Vein endothelial cell (primary cell): ENCODE measurements around the gene ZNF606. TPM values are rescaled to one million over a fixed set of nuclear protein-coding genes. Genes with fewer than 3 reads are reported as not detected.

ENCODE experiments used
- total RNA-seq: library from RNA; depleted of rRNA; stranded (reverse); fragments of >200 nt; gene quantifications from 2 replicates; pipeline ENCODE4 v1.2.3, GENCODE V29; 2012

Gene ZNF606
- total RNA-seq, result 16.7 and 21.3 TPM in 2 replicates

DNA sequence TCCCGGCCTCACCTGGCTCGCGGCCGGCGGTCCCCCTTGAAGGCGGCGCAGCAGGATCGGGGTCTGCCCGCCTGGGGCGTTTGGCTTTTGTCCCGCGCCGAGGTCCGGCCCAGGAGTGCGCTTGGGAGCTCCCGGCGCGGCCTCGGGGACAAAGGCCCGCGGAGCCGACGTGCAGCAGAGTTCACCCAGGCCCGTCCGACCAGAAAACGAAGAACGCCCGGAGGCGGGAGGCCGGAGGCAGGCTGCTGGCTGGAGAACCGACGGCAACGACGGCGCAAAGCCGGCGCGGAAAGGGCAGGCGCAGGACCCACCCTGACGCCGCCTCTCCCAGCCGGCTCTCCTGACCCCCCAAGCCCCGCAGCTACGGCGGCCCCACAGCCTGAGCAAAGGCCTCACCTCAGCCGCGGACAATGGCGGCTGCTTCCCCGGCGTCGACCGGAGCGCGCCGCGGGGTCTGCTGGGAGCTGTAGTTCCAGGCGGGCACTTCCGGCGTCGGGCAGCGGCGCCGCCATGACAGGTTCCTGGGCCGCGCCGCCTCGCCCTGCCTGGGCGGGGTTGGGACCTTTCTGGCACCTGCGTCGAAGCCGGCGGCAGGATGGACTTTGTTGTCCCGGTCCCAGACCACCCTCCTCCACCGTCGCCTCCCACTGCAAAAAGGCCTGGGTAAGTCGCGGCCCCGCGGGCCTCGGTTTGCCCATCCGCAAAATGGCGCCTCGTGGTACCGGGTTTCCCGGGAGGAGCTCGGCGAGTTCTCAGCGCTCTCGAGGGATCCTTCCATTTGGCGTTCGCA, at the start of gene ZNF606:
TSS of gene ZNF606 (minus strand) at position 437 of the 790 bp plus-strand sequence. CDS start 1,501 bp downstream, outside the sequence.

DNA sequence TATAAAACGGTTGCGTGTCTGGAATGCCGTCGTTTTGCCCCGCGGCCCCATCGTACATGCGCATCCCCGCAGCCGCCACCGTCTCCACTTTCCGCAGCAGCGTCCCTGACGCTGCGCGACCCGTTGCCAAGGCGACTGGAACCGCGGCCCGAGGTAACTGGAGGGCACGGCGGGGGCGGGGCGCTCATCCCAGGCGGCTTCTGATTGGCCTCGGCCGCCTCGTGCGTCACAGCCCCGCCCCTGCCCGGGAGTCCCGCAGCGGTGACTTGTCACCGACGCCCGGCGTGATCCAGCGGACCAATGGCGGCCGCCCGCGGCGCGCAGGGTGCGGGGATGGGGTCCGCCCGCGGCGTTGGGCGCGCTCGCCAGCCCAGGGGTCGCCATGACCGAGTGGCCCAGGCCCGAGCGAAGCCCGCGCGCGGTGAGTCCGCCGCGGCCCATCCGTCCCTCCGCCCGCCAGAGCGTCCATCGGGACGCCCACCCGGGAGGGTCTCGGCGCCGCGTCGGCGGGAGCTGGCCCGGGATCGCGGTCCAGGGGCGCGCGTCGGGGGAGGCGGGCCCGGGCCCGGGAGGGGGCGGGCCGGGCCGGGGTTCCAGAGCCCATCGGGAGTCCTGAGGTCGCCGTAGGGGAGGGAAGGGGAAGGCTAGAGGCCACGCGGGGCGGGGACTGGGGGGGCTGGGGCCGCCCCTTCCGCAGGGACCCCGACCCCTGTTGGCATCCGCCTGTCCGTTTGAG, 31.3 kb upstream of the ZNF606 start, which contains the start of gene ZSCAN1:
TSS of gene ZSCAN1 (plus strand) at position 285 of the 736 bp plus-strand sequence. CDS start 3,812 bp downstream, outside the sequence.

DNA sequence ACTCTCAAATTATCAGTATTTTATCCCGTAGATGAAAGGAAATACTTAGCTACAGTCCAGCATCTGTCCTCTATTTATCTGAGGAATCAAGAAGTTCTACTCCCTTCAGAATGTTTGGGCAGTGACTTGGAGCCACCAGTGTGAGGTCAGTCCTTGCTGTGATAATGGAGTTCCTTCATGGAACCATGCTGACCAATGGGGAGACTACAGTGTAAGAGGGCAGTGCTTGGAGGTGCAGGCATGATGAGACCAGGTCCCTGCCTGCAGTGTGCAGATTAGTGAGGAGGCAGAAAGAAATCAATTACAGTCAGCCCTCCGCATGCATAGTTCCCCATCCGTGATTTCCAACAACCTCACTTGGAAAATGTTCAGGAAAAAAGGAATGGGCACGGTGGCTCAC, 28.2 kb downstream of the ZNF606 start, which contains the start of gene C19orf18:
TSS of gene C19orf18 (minus strand) at position 101 of the 400 bp plus-strand sequence. CDS start 102 bp downstream, outside the sequence.

DNA sequence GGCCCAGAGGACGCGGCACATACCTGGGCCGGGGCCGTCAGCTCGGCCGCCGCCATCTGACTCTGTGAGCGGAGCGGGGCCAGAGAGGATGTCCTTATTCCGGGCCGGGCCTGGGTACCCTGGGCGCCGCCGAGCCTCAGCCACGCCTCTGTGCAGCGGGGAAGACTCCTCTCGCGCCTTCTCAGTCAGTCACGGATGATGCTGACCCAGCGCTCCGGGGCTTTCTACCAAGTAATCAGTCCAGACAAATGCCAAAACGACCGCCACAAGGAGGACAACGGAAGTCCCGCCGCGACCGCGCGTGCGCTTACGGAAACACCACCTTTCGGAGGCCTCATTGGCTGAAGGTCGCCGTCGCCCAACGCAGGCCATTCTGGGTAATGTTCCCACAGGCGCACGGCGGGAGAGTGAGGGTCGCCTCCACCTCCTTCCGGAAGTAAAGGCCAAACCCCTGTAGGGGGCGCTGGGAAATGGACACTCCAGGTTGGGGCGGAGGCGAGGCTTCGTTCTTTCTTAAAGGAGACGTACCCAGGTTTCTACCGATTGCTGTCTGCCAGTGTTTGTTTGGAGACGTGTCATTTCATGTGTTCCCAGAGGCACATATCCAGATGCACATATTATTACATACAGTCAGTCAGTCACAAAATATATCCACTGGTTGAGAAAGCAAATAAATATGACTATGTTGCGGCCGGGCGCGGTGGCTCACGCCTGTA, 55.0 kb downstream of the ZNF606 start, which contains the start of gene ZNF256:
TSS of gene ZNF256 (minus strand) at position 288 of the 716 bp plus-strand sequence. CDS start at position 56, 232 bp downstream.

DNA sequence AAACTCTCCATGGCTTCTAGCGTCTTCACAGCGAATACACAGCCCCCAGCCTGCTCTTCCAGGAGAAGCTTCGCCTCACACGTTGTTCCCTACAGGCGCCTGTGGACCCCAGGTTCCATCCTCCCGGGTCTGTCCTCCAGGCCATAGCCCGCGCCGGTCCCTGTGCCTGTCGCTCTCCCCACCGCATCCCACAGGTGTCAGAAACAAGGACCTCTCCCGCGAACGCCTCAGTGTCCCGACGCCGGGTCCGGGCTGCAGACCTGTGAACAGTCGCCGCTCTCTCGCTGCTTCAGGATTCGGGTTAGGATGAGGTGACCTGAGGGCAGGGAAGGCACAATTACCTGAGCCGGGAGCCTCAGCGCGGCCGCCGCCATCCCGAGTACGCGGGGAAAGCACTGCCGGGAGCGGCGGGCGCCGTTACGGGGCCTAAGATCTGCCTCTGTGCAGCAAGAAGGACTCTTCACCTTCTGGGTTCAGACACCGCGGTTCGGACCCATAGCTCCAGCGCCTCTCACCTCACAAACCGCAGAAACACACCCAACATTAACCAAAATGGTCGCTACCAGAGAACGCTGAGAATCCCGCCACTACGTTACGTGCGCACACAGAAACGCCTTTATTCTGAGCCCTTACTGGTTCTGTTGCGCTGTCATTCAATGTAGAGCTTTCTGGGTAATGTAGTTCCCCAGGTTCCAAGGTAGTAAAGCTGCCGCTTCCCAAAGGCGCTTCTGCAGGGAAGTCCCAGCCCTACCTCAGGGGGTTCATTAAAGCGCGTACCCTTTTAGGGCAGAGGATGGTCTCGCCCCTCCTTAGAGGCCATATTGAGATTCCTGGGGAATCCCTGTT, 67.6 kb downstream of the ZNF606 start, which contains the start of gene ZNF418:
TSS of gene ZNF418 (minus strand) at position 583 of the 846 bp plus-strand sequence. CDS start 1,580 bp downstream, outside the sequence.

Other genes with a start within 250 kb of the ZNF606 start
- gene ZNF586, start 233.1 kb downstream of the ZNF606 start, total RNA-seq, result 15.0 and 17.6 TPM in 2 replicates
- 5.6 and 8.9 TPM in 2 replicates for gene ZNF552, start 187.9 kb downstream of the ZNF606 start, total RNA-seq
- gene ZNF587B, start 172.5 kb downstream of the ZNF606 start, total RNA-seq, result 22.5 and 25.3 TPM in 2 replicates
- gene ZNF587, start 153.0 kb downstream of the ZNF606 start, total RNA-seq, result 30.1 and 46.1 TPM in 2 replicates
- 4.2 and 11.1 TPM in 2 replicates for gene ZNF814, start 113.8 kb downstream of the ZNF606 start, total RNA-seq
- 8.8 and 12.4 TPM in 2 replicates for gene ZNF417, start 86.2 kb downstream of the ZNF606 start, total RNA-seq
- 2.9 and 3.6 TPM in 2 replicates for gene ZNF418, start 67.4 kb downstream of the ZNF606 start, total RNA-seq
- 5.9 and 6.3 TPM in 2 replicates for gene ZNF256, start 55.1 kb downstream of the ZNF606 start, total RNA-seq
- gene C19orf18, start 28.3 kb downstream of the ZNF606 start, total RNA-seq, result 0.57 TPM in 1 of 2 replicates, not detected in the other
- gene ZSCAN1, start 31.2 kb upstream of the ZNF606 start, total RNA-seq, result not detected in 2 replicates
- 0.98 and 2.1 TPM in 2 replicates for gene ZNF135, start 56.5 kb upstream of the ZNF606 start, total RNA-seq
- gene ZSCAN18, start 95.4 kb upstream of the ZNF606 start, total RNA-seq, result 19.3 and 26.1 TPM in 2 replicates
- gene ZNF329, start 148.0 kb upstream of the ZNF606 start, total RNA-seq, result 10.1 and 10.5 TPM in 2 replicates
- 20.3 and 23.2 TPM in 2 replicates for gene ZNF274, start 180.2 kb upstream of the ZNF606 start, total RNA-seq
- gene ZNF544, start 226.1 kb upstream of the ZNF606 start, total RNA-seq, result 50.3 and 53.6 TPM in 2 replicates